Activated T-helper 17 cell treated with anti-CD3 and anti-CD28 coated beads, Interleukin-2, amount 50 U/mL, for 72 hours (primary cell): ENCODE data around the gene ATP5IF1. TPM values are rescaled to one million over a fixed set of nuclear protein-coding genes. Genes with fewer than 3 reads are reported as not detected.
A peak's percentile ranks its signal among the peaks of the same experiment; 100 is the strongest.

Experiments
- ATAC-seq: fragments of 150-1000 bp; cut with Tn5 transposase; replicated peaks from 2 replicates; pipeline ENCODE4 v1.10.0; 2021; ENCODE audit warnings: mild to moderate bottlenecking, moderate library complexity
- H3K27ac Mint-ChIP-seq: one replicate; pipeline ENCODE4 v1.8.0; 2022; ENCODE audit warnings: mixed read lengths
- H3K27me3 Mint-ChIP-seq: one replicate; pipeline ENCODE4 v1.8.0; 2022; ENCODE audit warnings: mixed read lengths
- H3K36me3 Mint-ChIP-seq: one replicate; pipeline ENCODE4 v1.8.0; 2022; ENCODE audit warnings: low read depth, mild to moderate bottlenecking, mixed read lengths
- H3K4me1 Mint-ChIP-seq: one replicate; pipeline ENCODE4 v1.8.0; 2022; ENCODE audit warnings: mixed read lengths
- H3K4me3 Mint-ChIP-seq: one replicate; pipeline ENCODE4 v1.8.0; 2022; ENCODE audit warnings: mild to moderate bottlenecking, mixed read lengths
- H3K9me3 Mint-ChIP-seq: one replicate; pipeline ENCODE4 v1.8.0; 2022; ENCODE audit warnings: mixed read lengths
- total RNA-seq, 2 donors: library from RNA; stranded (reverse); gene quantifications; one replicate each; pipeline ENCODE4 v1.2.3, GENCODE V29; 2022

Gene ATP5IF1
- total RNA-seq, 2 donors from 2014 or later: 121 to 143 TPM

DNA sequence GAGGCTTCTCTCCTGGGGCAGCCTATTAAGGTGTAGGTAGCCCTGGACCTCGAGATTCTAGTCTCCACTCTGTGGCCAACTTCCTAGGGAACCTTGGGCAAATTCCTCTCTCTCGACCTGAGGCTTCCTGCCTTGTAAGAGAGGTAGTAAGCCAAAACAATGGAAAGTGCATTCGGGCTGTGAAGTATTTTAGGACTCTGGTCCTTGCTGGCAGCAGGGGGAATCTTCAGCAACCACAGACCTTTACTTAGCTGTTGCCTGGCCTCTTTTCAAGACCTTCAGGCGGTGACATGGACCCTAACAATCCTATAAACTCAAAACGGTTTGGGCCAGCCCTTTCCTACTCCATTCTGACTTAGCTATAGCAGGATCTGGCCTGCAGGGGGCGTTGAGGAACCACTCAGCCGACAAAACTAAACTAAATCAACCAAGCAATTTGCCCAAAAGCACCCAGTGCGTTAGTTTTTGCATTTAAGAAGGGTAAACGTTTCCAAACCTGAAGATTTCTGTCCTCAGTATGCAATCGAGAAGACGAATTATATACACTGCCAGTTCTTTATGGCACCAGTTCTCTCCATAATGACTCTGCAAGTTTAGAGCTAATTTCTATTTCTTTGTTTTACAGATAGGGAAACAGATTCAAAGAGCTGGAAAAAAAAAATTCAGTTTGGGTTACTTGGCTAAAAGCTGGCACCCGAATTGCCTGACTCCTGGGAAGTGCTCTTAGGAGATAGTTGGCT is 12.5 kb downstream of the ATP5IF1 start:
- H3K4me3 Mint-ChIP-seq: peak overlapping the region; percentile 84
- peak; percentile 34 for ATAC-seq
- H3K27ac Mint-ChIP-seq: peak overlapping the region; percentile 91
- no peaks in the 10 kb centered on the region for H3K36me3 Mint-ChIP-seq
- no peaks in the 10 kb centered on the region for H3K9me3 Mint-ChIP-seq
- H3K27me3 Mint-ChIP-seq: no peaks in the 10 kb centered on the region
- peaks cover 38% of the 10 kb centered on the region for H3K4me1 Mint-ChIP-seq

DNA sequence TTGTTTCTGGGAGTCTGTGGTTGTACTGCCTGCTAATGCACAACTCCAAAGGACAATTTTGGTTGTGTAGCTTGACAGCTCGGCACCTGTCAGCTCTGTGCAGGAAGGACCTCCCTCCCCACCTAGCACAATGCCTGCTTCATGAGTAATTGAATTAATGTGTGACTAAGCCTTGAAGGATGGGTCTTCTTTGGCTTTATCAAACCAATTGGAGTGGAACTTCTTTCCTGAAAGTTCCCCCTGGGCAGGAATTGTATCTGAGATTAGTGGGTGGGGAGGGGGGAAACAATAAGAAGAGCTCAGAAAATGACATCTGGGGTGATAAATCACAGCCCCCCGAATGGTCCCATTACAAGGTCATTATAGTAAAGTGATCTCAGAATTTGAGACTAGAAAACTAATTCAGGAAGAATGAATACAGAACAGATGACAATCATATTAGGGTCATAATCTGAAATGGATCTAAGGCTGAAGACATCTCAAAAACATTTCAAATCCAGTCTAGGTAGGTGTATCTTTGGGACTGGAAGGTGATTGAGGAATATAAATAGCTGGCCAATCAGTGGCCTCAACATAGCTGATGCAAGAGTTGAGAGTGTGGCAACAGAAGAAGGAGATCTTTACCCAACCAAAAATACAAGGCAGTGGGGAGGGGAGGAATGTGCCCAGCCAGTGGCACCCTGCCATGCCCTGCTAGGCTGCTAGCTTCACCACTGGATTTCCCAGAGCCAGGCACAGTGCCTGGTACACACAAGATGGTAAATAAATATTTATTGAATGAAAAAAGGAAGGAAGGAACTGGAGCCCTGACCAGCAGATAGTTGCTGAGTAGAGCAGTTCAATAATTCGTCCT is 13.3 kb downstream of the ATP5IF1 start:
- peaks cover 31% of the 10 kb centered on the region for H3K4me1 Mint-ChIP-seq
- ATAC-seq: no peak
- H3K4me3 Mint-ChIP-seq: peak overlapping the region; percentile 84
- H3K9me3 Mint-ChIP-seq: no peaks in the 10 kb centered on the region
- H3K27me3 Mint-ChIP-seq: no peaks in the 10 kb centered on the region
- no peaks in the 10 kb centered on the region for H3K36me3 Mint-ChIP-seq
- peak overlapping the region; percentile 91 for H3K27ac Mint-ChIP-seq

DNA sequence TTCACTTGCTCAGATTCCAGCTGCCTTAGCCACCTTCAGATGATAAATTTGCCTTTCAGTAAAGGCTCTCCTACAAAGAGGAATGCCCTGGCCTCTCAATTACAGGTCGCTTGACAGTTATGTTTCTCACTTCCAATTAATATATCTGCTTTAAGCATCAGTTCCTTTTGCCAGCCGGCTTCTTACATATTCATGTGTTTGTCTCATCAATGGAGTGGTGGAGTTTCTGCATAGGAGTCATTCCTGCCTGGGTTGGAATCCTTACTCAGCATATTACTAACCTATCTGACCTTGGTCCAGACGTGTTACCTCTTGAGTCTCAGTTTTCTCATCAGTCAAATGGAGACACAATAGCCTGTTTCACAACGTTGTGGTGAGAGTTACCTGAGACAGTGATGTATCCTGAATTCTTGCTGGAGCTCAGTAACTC is 14.0 kb downstream of the ATP5IF1 start:
- Mint-ChIP-seq H3K27ac (no peak overlapping the region), H3K36me3 (no peaks in the 10 kb centered on the region), H3K27me3 (no peaks in the 10 kb centered on the region)

DNA sequence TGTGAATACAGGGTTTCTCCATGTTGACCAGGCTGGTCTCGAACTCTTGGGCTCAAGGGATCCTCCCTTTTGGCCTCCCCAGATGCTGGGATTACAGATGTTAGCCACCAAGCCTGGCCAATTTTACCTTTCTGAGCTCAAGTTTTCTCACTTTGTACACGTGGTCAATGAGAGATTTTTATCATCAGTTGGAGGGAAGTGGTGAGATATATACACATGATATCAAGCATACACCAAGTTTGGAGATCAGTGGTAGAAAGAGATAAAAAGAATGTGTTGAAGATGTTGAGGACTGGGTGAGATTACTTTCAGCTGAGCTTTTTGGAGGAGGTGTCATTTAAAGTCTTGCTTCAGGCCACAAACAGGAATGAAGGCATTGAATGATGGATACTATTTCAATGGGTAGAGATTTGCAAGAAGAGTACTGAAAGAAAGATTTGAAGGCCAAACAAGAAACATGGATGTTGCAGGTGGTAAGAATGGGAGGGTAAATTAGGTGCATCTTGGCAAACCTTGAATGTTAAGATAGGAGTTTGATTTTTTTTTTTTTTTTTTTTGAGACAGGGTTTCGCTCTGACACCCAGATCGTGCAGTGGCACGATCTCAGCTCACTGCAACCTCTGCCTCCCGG is 20.4 kb downstream of the ATP5IF1 start:
- no peaks in the 10 kb centered on the region for H3K9me3 Mint-ChIP-seq
- peaks cover 9% of the 10 kb centered on the region for H3K36me3 Mint-ChIP-seq
- no peak for ATAC-seq
- peaks cover 23% of the 10 kb centered on the region for H3K4me1 Mint-ChIP-seq
- no peaks in the 10 kb centered on the region for H3K27me3 Mint-ChIP-seq
- peak overlapping the region; percentile 32 for H3K4me3 Mint-ChIP-seq
- peak overlapping the region; percentile 9 for H3K27ac Mint-ChIP-seq

More for the DNA sequence above, 14.0 kb downstream of the ATP5IF1 start:
- H3K4me3 Mint-ChIP-seq: peak overlapping the region; percentile 84
- peaks cover 28% of the 10 kb centered on the region for H3K4me1 Mint-ChIP-seq
- no peak for ATAC-seq
- H3K9me3 Mint-ChIP-seq: no peaks in the 10 kb centered on the region

DNA sequence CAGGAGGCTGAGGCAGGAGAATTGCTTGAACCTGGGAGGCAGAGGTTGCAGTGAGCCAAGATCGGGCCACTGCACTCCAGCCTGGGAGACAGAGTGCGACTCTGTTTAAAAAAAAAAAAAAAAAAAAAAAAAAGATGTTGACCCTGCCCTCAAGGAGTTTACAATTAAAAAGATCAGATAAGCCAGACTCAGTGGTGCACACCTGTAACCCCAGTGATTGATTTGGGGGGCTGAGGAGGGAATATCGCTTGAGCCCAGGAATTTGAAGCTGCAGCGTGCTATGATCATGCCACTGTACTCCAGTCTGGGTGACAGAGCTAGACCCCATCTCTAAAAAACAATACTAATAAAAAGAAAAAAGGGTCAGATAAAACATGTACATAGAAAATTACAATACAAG is 21.8 kb downstream of the ATP5IF1 start:
- H3K36me3 Mint-ChIP-seq: peaks cover 10% of the 10 kb centered on the region
- H3K27ac Mint-ChIP-seq: peak overlapping the region; percentile 98
- no peak for ATAC-seq
- H3K9me3 Mint-ChIP-seq: no peaks in the 10 kb centered on the region
- H3K27me3 Mint-ChIP-seq: no peaks in the 10 kb centered on the region
- H3K4me1 Mint-ChIP-seq: peaks cover 25% of the 10 kb centered on the region
- H3K4me3 Mint-ChIP-seq: peak overlapping the region; percentile 72

DNA sequence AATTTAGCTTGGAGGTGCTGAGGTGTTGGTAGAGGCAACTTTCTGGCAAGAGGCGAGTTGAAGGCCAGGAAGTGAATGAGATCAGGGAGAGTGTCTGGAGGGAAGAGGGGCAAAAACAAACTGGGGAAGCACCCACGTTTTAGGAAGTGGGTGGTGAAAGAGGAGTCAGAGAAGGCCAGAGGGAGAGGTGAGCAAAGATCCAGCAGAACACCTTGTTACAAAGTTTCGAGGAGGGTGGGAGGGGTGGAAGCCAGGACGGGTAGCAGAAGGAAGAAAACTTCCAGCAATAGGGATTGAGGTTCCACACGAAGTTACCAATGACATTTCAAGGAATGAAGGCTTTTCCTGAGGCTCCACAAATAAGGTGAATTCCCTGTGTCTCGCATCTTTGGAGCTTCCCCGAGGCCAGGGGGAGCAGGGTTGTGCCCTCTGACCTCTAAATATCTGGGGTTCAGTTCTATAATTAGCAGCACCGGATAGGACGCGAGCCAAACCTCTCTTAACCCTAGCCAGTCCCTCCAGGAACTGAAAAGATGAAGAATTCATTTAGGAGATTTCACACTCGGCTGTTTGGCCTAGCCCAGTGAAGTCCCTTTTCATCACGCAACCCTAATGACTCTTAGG is 22.8 kb downstream of the ATP5IF1 start:
- Mint-ChIP-seq H3K9me3 (no peaks in the 10 kb centered on the region), H3K27me3 (no peaks in the 10 kb centered on the region), H3K36me3 (peaks cover 10% of the 10 kb centered on the region), H3K4me1 (peaks cover 29% of the 10 kb centered on the region), H3K4me3 (peak overlapping the region; percentile 72), H3K27ac (peak overlapping the region; percentile 98)
- ATAC-seq: peak; percentile 31

DNA sequence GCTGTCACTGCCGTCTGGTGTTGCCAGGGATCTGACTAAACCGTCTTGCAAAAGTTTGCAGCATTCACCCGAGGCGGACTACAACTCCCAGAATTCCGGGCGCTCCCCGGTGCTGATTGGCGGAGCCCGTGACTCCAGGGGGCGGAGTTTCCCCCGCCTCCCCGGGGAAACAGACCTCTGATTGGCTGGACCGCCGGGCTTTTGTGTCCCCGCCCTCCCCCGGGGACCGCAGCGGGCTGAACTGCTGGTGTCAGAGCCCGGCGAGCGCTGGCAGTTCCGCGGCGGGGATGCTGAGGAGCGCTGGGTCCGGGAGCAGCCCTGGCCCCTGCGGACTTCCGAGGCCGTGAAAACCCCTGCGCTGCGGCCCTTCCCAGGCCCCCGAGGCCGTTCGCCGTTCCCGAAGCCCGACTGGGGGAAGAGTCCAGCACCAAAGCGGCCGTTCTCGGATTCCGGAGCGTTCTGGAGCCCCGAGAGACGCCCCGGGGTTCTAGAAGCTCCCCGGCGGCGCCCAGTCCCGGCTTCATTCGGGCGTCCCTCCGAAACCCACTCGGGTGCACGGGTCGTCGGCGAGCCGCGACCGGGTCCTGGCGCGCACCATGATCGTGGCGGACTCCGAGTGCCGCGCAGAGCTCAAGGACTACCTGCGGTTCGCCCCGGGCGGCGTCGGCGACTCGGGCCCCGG is 23.5 kb downstream of the ATP5IF1 start, which contains the start of gene SESN2:
TSS of gene SESN2 (plus strand) at position 267 of the 682 bp plus-strand sequence. CDS start at position 597, 330 bp downstream.
- H3K9me3 Mint-ChIP-seq: no peaks in the 10 kb centered on the region

DNA sequence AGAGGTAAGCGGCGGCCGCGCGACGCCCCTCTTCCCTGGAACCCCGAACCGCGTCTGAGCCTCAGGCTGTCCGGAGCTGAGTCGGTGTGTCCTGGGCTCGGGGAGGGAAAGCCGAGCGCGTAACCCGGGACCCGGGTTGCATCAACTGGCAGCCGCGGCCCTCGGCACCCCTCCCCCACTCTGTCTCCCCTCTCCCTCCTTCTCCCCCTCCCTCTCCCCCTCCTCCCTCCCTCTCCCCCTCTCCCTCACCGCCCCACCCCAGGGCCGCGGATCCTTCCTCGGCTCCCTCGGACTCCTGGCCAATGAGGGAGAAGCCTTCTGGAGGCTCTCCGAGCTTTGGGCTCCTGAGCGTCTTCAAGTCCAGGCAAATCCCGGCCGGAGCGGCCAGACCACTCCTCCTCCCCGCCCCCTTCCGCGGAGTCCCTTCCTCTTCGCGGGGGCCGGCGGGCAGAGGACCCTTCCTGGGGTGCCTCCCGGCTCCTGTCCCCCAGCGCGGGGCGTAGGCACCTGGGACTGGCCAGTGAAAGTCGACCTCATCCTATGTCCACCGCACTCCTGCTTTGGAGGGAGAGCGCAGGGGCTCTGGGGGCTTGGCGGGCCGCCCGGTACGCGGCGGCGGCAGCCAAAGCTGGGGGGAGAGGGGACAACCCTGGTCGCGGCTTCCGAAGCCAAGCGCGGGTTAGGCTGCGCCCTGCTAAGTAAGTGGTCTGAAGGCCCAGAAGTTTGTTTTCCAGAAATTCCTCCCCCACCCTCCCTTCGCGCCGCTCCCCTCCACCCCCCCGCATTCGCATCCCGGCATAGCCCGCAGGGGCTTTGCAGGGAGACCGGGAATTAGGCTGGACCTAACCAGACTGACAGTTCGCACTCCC is 24.2 kb downstream of the ATP5IF1 start:
- Mint-ChIP-seq H3K4me1 (peaks cover 29% of the 10 kb centered on the region), H3K36me3 (peaks cover 10% of the 10 kb centered on the region), H3K27ac (peak overlapping the region; percentile 13), H3K9me3 (no peaks in the 10 kb centered on the region), H3K4me3 (peak overlapping the region; percentile 72), H3K27me3 (no peaks in the 10 kb centered on the region)
- no peak for ATAC-seq

More for the DNA sequence above, 23.5 kb downstream of the ATP5IF1 start, which contains the start of gene SESN2:
- Mint-ChIP-seq H3K27me3 (no peaks in the 10 kb centered on the region), H3K36me3 (peaks cover 10% of the 10 kb centered on the region), H3K4me3 (peak within 1 kb of the TSS; percentile 72), H3K4me1 (peaks cover 29% of the 10 kb centered on the region), H3K27ac (peak within 1 kb of the TSS; percentile 98)
- peak; percentile 94 for ATAC-seq

DNA sequence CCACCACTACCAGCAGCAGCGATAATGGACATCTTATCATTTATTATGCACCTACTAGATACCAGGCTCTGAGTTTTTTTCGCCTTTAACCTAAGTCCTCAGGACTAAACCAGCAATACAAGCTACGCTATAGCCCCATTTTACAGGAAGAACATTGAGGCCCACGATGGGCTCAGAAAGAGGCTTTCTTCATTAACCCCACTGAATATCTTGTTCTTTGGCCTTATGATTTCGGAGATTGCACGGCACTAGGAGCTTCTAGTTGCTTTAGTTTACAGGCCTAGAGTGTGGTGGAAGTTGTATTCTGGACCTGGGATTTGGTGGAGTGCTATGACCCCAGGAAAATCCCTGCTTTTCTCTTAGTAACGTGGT is 24.9 kb downstream of the ATP5IF1 start:
- ATAC-seq: no peak
- Mint-ChIP-seq H3K9me3 (no peaks in the 10 kb centered on the region), H3K36me3 (peaks cover 10% of the 10 kb centered on the region), H3K4me3 (peak overlapping the region; percentile 72), H3K27ac (peak overlapping the region; percentile 13), H3K4me1 (peaks cover 31% of the 10 kb centered on the region), H3K27me3 (no peaks in the 10 kb centered on the region)

DNA sequence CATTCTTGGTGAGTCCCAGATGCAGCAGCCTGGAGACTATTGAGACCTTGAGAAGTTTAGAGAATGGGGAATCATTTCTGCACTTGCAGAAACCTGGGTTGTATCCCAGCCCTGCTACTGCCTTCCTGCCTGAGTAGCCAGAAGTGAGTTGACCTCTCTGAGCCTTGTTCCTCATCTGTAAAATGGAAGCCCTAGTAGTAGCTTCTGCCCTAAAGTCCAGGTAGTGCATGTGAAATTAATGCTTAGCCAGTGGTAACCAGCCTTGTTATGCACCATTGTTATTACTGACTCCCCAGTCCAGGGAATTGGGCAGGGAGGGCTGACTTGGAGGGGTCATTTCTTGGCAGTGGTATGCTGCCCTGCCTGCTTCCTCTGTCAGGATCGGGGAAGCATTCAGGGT is 29.0 kb downstream of the ATP5IF1 start:
- no peak for ATAC-seq
- H3K27ac Mint-ChIP-seq: no peak overlapping the region
- H3K4me1 Mint-ChIP-seq: peaks cover 23% of the 10 kb centered on the region
- no peak overlapping the region for H3K4me3 Mint-ChIP-seq
- peaks cover 18% of the 10 kb centered on the region for H3K36me3 Mint-ChIP-seq
- no peaks in the 10 kb centered on the region for H3K27me3 Mint-ChIP-seq
- H3K9me3 Mint-ChIP-seq: no peaks in the 10 kb centered on the region

DNA sequence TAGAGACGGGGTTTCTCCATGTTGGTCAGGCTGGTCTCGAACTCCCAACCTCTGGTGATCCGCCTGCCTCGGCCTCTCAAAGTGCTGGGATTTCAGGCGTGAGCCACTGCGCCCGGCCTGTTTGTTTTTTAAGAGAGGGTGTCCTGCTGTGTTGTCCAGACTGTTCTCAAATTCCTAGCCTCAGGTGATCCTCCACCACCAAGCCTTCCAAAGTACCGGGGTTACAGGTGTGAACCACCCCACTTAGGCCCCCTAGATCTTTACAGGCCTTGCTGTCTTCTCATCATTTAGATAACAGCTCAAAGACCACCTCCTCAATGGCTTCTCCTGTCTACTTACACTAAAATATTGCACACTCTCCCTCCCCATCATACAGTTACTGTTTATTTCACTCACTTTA is 29.7 kb downstream of the ATP5IF1 start:
- no peak for ATAC-seq
- Mint-ChIP-seq H3K27ac (peak overlapping the region; percentile 53), H3K4me1 (peaks cover 22% of the 10 kb centered on the region), H3K9me3 (no peaks in the 10 kb centered on the region), H3K27me3 (no peaks in the 10 kb centered on the region), H3K36me3 (peaks cover 24% of the 10 kb centered on the region), H3K4me3 (no peak overlapping the region)

DNA sequence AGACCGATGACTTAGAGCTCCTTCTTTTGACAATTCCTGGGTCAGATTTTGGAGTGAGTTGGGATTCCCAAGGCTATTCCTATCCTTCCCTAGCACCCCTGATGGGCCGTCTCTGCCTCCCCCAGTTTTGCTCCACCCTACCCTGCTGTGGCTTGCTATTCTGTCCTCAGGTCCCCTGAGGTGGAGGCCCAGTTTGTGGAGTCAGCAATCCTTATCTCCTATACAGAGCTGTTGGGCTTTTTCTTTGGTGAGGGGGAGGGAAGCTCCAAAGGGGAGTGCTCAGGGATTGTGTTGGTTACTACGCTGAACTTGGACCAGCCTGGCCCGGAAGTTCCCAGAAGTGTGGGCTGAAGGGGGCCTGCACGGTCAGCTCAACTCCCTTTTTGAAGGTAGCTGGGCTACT is 31.0 kb downstream of the ATP5IF1 start:
- Mint-ChIP-seq H3K4me1 (peaks cover 13% of the 10 kb centered on the region), H3K4me3 (no peak overlapping the region), H3K36me3 (peaks cover 29% of the 10 kb centered on the region), H3K27ac (peak overlapping the region; percentile 37), H3K27me3 (no peaks in the 10 kb centered on the region), H3K9me3 (no peaks in the 10 kb centered on the region)
- ATAC-seq: no peak

DNA sequence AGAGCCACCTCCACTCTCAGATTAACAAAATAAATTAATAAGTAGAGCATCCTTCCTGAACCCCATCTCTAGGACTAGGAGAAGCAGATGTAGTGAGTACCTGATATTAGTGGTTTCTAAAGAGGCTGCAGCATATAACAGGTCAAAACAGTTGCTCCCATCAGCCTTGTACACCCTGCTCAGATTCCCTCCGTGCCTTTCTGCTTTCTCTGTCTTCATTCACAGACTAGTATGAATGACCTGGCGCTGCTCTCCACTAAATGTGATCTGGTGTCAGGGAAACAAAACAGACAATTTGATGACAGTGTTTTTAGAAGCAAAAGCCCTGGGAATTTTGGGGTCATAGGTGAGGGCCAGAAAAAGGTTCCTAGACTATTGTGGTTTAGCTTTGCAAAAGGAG is 31.7 kb downstream of the ATP5IF1 start:
- ATAC-seq: no peak
- peaks cover 13% of the 10 kb centered on the region for H3K4me1 Mint-ChIP-seq
- H3K4me3 Mint-ChIP-seq: no peak overlapping the region
- H3K27ac Mint-ChIP-seq: no peak overlapping the region
- H3K27me3 Mint-ChIP-seq: no peaks in the 10 kb centered on the region
- peaks cover 33% of the 10 kb centered on the region for H3K36me3 Mint-ChIP-seq
- no peaks in the 10 kb centered on the region for H3K9me3 Mint-ChIP-seq
